SJCRH30 (cell line): Measurements from ENCODE around the gene ZNF324. TPM values are rescaled to one million over a fixed set of nuclear protein-coding genes. Genes with fewer than 3 reads are reported as not detected.
"Not testable (repeated sequence)": the region's sequence is repeated elsewhere in the genome, so short reads cannot be mapped to it uniquely, and the experiment has no call there.

Experiments
- DNase-seq, 2 experiments: peaks; one replicate each; pipeline ENCODE4 v3.0.0-alpha.2; 2015 to 2020
- H3K27ac ChIP-seq: fragments of 250-450 bp; sonication (Bioruptor Pico); 2 replicates; pipeline ENCODE4 v1.5.1; 2020; ENCODE audit warnings: mild to moderate bottlenecking, moderate library complexity
- H3K27me3 ChIP-seq: fragments of 250-450 bp; sonication (Bioruptor Pico); 2 replicates; pipeline ENCODE4 v1.5.1; 2020; ENCODE audit warnings: mild to moderate bottlenecking, moderate library complexity
- H3K36me3 ChIP-seq: fragments of 250-450 bp; sonication (Bioruptor Pico); 2 replicates; pipeline ENCODE4 v1.5.1; 2020; ENCODE audit warnings: mild to moderate bottlenecking, moderate library complexity
- H3K4me1 ChIP-seq: fragments of 250-450 bp; sonication (Bioruptor Pico); 2 replicates; pipeline ENCODE4 v1.5.1; 2020; ENCODE audit warnings: mild to moderate bottlenecking, moderate library complexity
- H3K4me3 ChIP-seq: fragments of 250-450 bp; sonication (Bioruptor Pico); 2 replicates; pipeline ENCODE4 v1.5.1; 2020; ENCODE audit warnings: mild to moderate bottlenecking, moderate library complexity
- H3K9me3 ChIP-seq: fragments of 250-450 bp; sonication (Bioruptor Pico); replicated peaks from 2 replicates; pipeline ENCODE4 v1.5.1; 2020; ENCODE audit warnings: mild to moderate bottlenecking, moderate library complexity
- total RNA-seq: library from RNA; depleted of rRNA; stranded (reverse); fragments of >200 nt; shearing (Covaris generic); gene quantifications from 2 replicates; pipeline ENCODE4 v1.2.3, GENCODE V29; 2014

The ZNF324 gene
- total RNA-seq, 1 experiment from 2014 or later = 9.6 TPM

DNA sequence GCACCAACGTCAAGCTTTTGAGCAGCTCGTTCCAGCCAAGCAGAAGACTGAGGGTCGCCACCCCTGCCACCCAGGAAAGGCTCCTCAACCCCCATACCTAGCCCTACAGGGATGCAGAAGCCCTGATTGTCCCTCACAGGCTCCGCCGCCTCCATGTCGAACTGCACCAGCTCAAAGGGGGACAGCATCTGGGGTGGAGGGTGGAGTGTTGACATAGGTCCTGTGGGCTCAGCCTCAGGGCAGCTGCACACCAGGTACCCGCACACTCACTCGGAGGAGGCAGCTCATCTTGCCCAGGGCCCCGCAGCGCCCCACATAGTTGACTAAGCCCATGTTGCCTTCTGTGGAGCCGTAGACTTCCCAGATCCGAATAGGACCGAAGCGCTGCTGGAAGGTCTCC is 33.4 kb downstream of the ZNF324 start:
- Histone ChIP-seq H3K36me3 (no peaks in the 10 kb centered on the region), H3K9me3 (no peaks in the 10 kb centered on the region), H3K4me1 (no peaks in the 10 kb centered on the region), H3K27me3 (no peaks in the 10 kb centered on the region), H3K27ac (no peak overlapping the region), H3K4me3 (no peak overlapping the region)
- DNase-seq = no peak

- H3K36me3 ChIP-seq, H3K4me3 ChIP-seq, H3K9me3 ChIP-seq, DNase-seq, H3K27me3 ChIP-seq, H3K4me1 ChIP-seq, H3K27ac ChIP-seq: not testable (repeated sequence)
Measured at GRCh38 chr19:58507602-58508223, 40.8 kb downstream of the ZNF324 start.

- Histone ChIP-seq H3K4me3 (no peak overlapping the region), H3K9me3 (no peaks in the 10 kb centered on the region)
Measured at GRCh38 chr19:58509731-58510083, 42.8 kb downstream of the ZNF324 start.

DNA sequence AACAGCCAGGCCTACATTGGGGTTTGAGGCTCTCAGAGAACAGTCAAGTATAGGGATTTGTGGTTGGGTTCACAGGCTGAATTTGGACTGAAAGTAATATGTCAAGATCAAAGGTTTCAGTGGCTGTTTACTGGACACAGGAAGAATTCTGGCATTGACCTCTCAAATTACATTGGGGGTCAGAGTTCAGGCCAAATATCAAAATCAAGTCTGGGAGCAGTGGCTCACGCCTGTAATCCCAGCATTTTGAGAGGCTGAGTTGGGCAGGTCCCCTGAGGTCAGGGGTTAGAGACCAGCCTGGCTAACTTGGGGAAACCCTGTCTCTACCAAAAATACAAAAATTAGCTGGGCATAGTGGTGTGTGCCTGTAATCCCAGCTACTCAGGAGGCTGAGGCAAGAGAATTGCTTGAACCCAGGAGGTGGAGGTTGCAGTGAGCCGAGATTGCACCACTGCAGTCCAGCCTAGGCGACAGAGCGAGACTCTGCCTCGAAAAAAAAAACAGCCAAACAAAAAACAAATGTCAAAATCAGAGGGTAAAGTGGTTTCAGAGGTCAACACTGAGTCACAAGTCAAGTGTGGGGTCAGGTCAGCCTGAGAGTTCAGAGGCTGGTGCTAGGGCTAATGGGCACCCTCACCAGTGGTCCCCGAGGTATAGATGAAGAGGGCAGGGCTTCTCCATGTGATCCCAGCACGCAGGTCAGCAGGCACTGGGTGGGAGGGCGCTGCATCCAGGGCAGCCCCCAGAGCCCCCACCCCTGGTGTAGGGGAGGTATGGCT is 43.4 kb downstream of the ZNF324 start:
- Histone ChIP-seq H3K4me1 (no peaks in the 10 kb centered on the region), H3K4me3 (no peak overlapping the region), H3K27ac (no peak overlapping the region)

More at GRCh38 chr19:58509731-58510083, 42.8 kb downstream of the ZNF324 start:
- Histone ChIP-seq H3K27me3 (no peaks in the 10 kb centered on the region), H3K4me1 (no peaks in the 10 kb centered on the region), H3K36me3 (no peaks in the 10 kb centered on the region), H3K27ac (no peak overlapping the region)
- no peak for DNase-seq

GRCh38 chr19:58511353-58512208 is 44.7 kb downstream of the ZNF324 start, which contains the start of gene SLC27A5:
TSS of gene SLC27A5 (minus strand) at chr19:58511992. CDS start at chr19:58511955, 37 bp downstream.
- H3K27me3 ChIP-seq = no peaks in the 10 kb centered on the region
- H3K9me3 ChIP-seq = no peaks in the 10 kb centered on the region
- no peak within 1 kb of the TSS for H3K27ac ChIP-seq

More for the DNA sequence above, 43.4 kb downstream of the ZNF324 start:
- no peaks in the 10 kb centered on the region for H3K9me3 ChIP-seq
- no peaks in the 10 kb centered on the region for H3K27me3 ChIP-seq
- no peaks in the 10 kb centered on the region for H3K36me3 ChIP-seq
- no peak for DNase-seq

DNA sequence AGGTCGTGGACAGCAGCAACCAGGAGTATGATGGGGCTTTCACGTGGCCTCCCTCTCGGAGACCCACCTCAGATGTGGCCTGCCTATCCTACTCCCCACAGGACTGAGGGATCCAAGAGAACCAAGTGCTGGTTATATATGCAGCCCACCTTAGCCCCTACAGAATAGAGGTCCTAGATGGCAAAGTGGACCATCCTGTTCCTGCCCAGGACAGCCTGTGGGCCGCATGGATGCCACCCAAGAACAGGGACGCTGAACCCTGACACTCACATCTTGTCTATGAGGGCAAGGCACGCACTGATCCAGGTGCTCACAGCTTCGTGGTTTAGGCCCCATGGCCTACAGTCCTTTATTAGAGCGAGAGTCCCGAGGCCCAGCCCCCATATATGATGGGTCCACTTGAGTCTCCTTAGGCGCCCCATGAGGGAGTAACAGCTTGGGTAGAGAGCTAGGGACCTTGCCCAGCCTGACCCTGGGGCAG is 46.4 kb downstream of the ZNF324 start:
- DNase-seq = no peak
- Histone ChIP-seq H3K4me1 (no peaks in the 10 kb centered on the region), H3K9me3 (no peaks in the 10 kb centered on the region), H3K27ac (no peak overlapping the region), H3K27me3 (no peaks in the 10 kb centered on the region), H3K4me3 (no peak overlapping the region), H3K36me3 (no peaks in the 10 kb centered on the region; the same call in 1 of the 2 replicates)

More at GRCh38 chr19:58511353-58512208, 44.7 kb downstream of the ZNF324 start, which contains the start of gene SLC27A5:
- H3K4me3 ChIP-seq = no peak within 1 kb of the TSS
- DNase-seq = no peak
- H3K4me1 ChIP-seq = no peaks in the 10 kb centered on the region
- H3K36me3 ChIP-seq = no peaks in the 10 kb centered on the region; the same call in 1 of the 2 replicates

GRCh38 chr19:58513694-58514563 is 47.0 kb downstream of the ZNF324 start:
- H3K4me1 ChIP-seq = no peaks in the 10 kb centered on the region
- DNase-seq = no peak
- H3K27ac ChIP-seq = no peak overlapping the region
- H3K27me3 ChIP-seq = no peaks in the 10 kb centered on the region
- no peaks in the 10 kb centered on the region; the same call in 1 of the 2 replicates for H3K36me3 ChIP-seq
- H3K9me3 ChIP-seq = no peaks in the 10 kb centered on the region
- no peak overlapping the region for H3K4me3 ChIP-seq

GRCh38 chr19:58514564-58515022 is 47.7 kb downstream of the ZNF324 start:
- no peaks in the 10 kb centered on the region for H3K27me3 ChIP-seq
- DNase-seq = no peak
- H3K9me3 ChIP-seq = no peaks in the 10 kb centered on the region
- no peaks in the 10 kb centered on the region for H3K4me1 ChIP-seq
- H3K27ac ChIP-seq = no peak overlapping the region
- no peak overlapping the region for H3K4me3 ChIP-seq
- H3K36me3 ChIP-seq = no peaks in the 10 kb centered on the region; the same call in 1 of the 2 replicates

GRCh38 chr19:58515259-58515658 is 48.4 kb downstream of the ZNF324 start:
- H3K36me3 ChIP-seq = no peaks in the 10 kb centered on the region; the same call in 1 of the 2 replicates
- no peaks in the 10 kb centered on the region for H3K4me1 ChIP-seq
- no peak overlapping the region for H3K4me3 ChIP-seq
- no peaks in the 10 kb centered on the region for H3K27me3 ChIP-seq
- no peak overlapping the region for H3K27ac ChIP-seq
- no peak for DNase-seq
- H3K9me3 ChIP-seq = no peaks in the 10 kb centered on the region

- DNase-seq = no peak
- H3K27ac ChIP-seq = no peak overlapping the region
Measured at GRCh38 chr19:58516246-58516836, 49.5 kb downstream of the ZNF324 start.

GRCh38 chr19:58516964-58517833 is 50.3 kb downstream of the ZNF324 start:
- Histone ChIP-seq H3K4me1 (no peaks in the 10 kb centered on the region), H3K36me3 (no peaks in the 10 kb centered on the region; the same call in 1 of the 2 replicates), H3K9me3 (no peaks in the 10 kb centered on the region), H3K27me3 (no peaks in the 10 kb centered on the region), H3K4me3 (no peak overlapping the region), H3K27ac (no peak overlapping the region)
- no peak for DNase-seq

More at GRCh38 chr19:58516246-58516836, 49.5 kb downstream of the ZNF324 start:
- no peak overlapping the region for H3K4me3 ChIP-seq
- no peaks in the 10 kb centered on the region for H3K9me3 ChIP-seq
- no peaks in the 10 kb centered on the region for H3K27me3 ChIP-seq
- H3K4me1 ChIP-seq = no peaks in the 10 kb centered on the region
- no peaks in the 10 kb centered on the region; the same call in 1 of the 2 replicates for H3K36me3 ChIP-seq

- H3K9me3 ChIP-seq = no peaks in the 10 kb centered on the region
- DNase-seq = no peak
- H3K36me3 ChIP-seq = no peaks in the 10 kb centered on the region; the same call in 1 of the 2 replicates
- peak overlapping the region; percentile 75 for H3K4me3 ChIP-seq
- H3K27ac ChIP-seq = peak overlapping the region; percentile 67
- no peaks in the 10 kb centered on the region for H3K4me1 ChIP-seq
- H3K27me3 ChIP-seq = no peaks in the 10 kb centered on the region
Measured at GRCh38 chr19:58518256-58519086, 51.6 kb downstream of the ZNF324 start.
